PC-3 (cell line): ENCODE results near the gene L1CAM.

ENCODE experiments used
- EZH2 ChIP-seq: fragments of 300-600 bp; sonication (generic); IDR thresholded peaks from one replicate; pipeline ENCODE4 v1.6.1; 2017; ENCODE audit warnings: antibody characterized with exemption, mild to moderate bottlenecking, low read length; ENCODE audit not compliant: unreplicated experiment
- TF ChIP-seq, protein P1 (sequence below): fragments of 300-600 bp; sonication (generic); conservative IDR thresholded peaks from 2 replicates; pipeline ENCODE4 v1.5.1; 2017; ENCODE audit warnings: antibody characterized with exemption, low read depth, mild to moderate bottlenecking, low read length

DNA sequence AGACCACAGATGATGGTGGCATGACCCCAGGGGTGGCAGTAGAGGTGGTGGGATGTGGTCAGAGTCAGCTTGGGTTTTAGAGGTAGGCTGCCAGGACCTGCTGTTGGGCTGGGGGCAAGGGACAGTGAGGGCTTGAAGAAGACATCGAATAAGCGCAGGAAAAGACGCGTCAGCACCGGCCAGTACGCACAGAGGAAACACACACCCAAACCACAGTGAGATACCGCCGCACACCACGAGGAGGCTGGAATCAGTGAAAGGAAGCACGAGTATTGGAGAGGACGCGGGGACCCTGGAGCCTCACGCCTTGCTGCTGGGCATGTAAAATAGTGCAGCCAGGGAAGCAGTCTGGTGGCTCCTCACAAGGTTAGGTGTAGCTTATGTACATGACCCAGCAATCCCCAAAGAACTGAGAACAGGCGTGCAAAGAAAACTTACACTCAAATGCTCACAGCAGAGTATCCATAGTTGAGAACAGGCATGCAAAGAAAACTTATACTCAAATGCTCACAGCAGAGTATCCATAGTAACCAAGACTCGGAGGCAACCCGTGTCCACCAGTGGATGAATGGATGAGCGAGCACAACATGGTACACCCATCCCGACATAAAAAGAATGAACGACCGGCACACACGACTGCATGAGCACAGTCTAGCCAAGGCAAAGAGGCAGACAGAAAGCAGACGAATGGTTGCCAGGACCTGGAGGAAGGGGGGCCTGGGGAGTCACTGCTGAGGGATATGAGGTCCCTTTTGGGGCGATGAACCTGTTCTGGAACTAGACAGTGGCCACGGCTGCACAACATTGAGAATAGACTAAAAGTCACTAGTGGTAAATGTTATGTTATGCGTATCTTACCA lies 68.9 kb downstream of the L1CAM start:
- TF ChIP-seq EZH2, result no peak
- TF ChIP-seq, protein P1, sequence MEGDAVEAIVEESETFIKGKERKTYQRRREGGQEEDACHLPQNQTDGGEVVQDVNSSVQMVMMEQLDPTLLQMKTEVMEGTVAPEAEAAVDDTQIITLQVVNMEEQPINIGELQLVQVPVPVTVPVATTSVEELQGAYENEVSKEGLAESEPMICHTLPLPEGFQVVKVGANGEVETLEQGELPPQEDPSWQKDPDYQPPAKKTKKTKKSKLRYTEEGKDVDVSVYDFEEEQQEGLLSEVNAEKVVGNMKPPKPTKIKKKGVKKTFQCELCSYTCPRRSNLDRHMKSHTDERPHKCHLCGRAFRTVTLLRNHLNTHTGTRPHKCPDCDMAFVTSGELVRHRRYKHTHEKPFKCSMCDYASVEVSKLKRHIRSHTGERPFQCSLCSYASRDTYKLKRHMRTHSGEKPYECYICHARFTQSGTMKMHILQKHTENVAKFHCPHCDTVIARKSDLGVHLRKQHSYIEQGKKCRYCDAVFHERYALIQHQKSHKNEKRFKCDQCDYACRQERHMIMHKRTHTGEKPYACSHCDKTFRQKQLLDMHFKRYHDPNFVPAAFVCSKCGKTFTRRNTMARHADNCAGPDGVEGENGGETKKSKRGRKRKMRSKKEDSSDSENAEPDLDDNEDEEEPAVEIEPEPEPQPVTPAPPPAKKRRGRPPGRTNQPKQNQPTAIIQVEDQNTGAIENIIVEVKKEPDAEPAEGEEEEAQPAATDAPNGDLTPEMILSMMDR, result no peak
